HG03175 (cell line): Measurements from ENCODE around the gene LNPK.
"Not testable (repeated sequence)": the region's sequence is repeated elsewhere in the genome, so short reads cannot be mapped to it uniquely, and the experiment has no call there.

ENCODE experiments used
- ATAC-seq: cut with Tn5 transposase; IDR thresholded peaks from one replicate; pipeline ENCODE4 v1.9.1; 2021; ENCODE audit warnings: mild to moderate bottlenecking, moderate library complexity; ENCODE audit not compliant: unreplicated experiment

Gene LNPK

GRCh38 chr2:175913849-175914743 lies 88.0 kb downstream of the LNPK start:
- not testable (repeated sequence) for ATAC-seq

GRCh38 chr2:175913267-175913666 lies 88.8 kb downstream of the LNPK start:
- not testable (repeated sequence) for ATAC-seq

GRCh38 chr2:175904035-175904434 lies 98.0 kb downstream of the LNPK start:
- ATAC-seq: no peak

GRCh38 chr2:175903384-175903936 lies 98.6 kb downstream of the LNPK start:
- no peak for ATAC-seq

- not testable (repeated sequence) for ATAC-seq
These were observed 106.1 kb downstream of the LNPK start for GRCh38 chr2:175895957-175896356.

- no peak for ATAC-seq
These were observed 110.0 kb downstream of the LNPK start for GRCh38 chr2:175892046-175892445.

- no peak for ATAC-seq
These were observed 111.3 kb downstream of the LNPK start for GRCh38 chr2:175890636-175891242.

GRCh38 chr2:175889701-175890302 lies 112.3 kb downstream of the LNPK start:
- ATAC-seq: no peak

GRCh38 chr2:175887776-175888175 lies 114.3 kb downstream of the LNPK start:
- no peak for ATAC-seq

GRCh38 chr2:175884697-175885393 lies 117.2 kb downstream of the LNPK start:
- ATAC-seq: no peak

GRCh38 chr2:175883586-175884194 lies 118.4 kb downstream of the LNPK start:
- ATAC-seq: no peak

- ATAC-seq: no peak
These were observed 122.4 kb downstream of the LNPK start for GRCh38 chr2:175879679-175880078.

GRCh38 chr2:175877845-175878544 lies 124.1 kb downstream of the LNPK start:
- no peak for ATAC-seq

- no peak for ATAC-seq
These were observed 127.8 kb downstream of the LNPK start for GRCh38 chr2:175874291-175874690.
